T47D (cell line): ENCODE measurements around the gene DHODH.

Experiments
- DNase-seq, 2 experiments: peaks; one replicate each; pipeline versions ENCODE4 v3.0.0 to v3.0.0-alpha.2; 2011 to 2012; ENCODE audit warnings: low read depth in 1 of 2, low spot score in 1 of 2
- JUND ChIP-seq: IDR thresholded peaks from 2 replicates; pipeline ENCODE4 v1.6.1; 2012; ENCODE audit warnings: low read depth
- in situ Hi-C: cut with HindIII; loops from 2 replicates; pipeline ENCODE4 v1.10.0; 2016; ENCODE audit warnings: low sequenced_read_pairs, low pct_unique_long_range_greater_than_20kb

The DHODH gene

GRCh38 chr16:72022127-72022526 lies 13.6 kb downstream of the DHODH start:
- no peak for TF ChIP-seq JUND
- in situ Hi-C loops = no loop called here
- no peak for DNase-seq

- no peak for DNase-seq
- no peak for TF ChIP-seq JUND
- in situ Hi-C loops = no loop called here
These were observed 15.4 kb downstream of the DHODH start for GRCh38 chr16:72023962-72024361.

GRCh38 chr16:72024862-72025382 lies 16.4 kb downstream of the DHODH start:
- in situ Hi-C loops = no loop called here
- no peak for TF ChIP-seq JUND
- no peak for DNase-seq

GRCh38 chr16:72025404-72026114 lies 17.0 kb downstream of the DHODH start:
- no peak for TF ChIP-seq JUND
- DNase-seq = no peak
- in situ Hi-C loops = no loop called here

GRCh38 chr16:72027669-72028378 lies 19.3 kb downstream of the DHODH start:
- in situ Hi-C loops = no loop called here
- no peak for TF ChIP-seq JUND

GRCh38 chr16:72029567-72030271 lies 21.2 kb downstream of the DHODH start:
- in situ Hi-C loops = no loop called here
- DNase-seq = no peak
- TF ChIP-seq JUND = no peak

More at GRCh38 chr16:72027669-72028378, 19.3 kb downstream of the DHODH start:
- DNase-seq = no peak

GRCh38 chr16:72033437-72033836 lies 24.9 kb downstream of the DHODH start:
- TF ChIP-seq JUND = no peak
- no peak for DNase-seq
- in situ Hi-C loops = no loop called here

GRCh38 chr16:72036098-72036497 lies 27.6 kb downstream of the DHODH start:
- DNase-seq = no peak
- TF ChIP-seq JUND = no peak
- in situ Hi-C loops = no loop called here

GRCh38 chr16:72042157-72042660 lies 33.7 kb downstream of the DHODH start:
- in situ Hi-C loops = no loop called here
- TF ChIP-seq JUND = no peak
- DNase-seq = no peak

GRCh38 chr16:72043058-72043457 lies 34.5 kb downstream of the DHODH start:
- DNase-seq = no peak
- TF ChIP-seq JUND = no peak
- in situ Hi-C loops = no loop called here

- TF ChIP-seq JUND = no peak
- DNase-seq = no peak
- in situ Hi-C loops = no loop called here
These were observed 35.0 kb downstream of the DHODH start for GRCh38 chr16:72043539-72043938.

GRCh38 chr16:72044296-72044695 lies 35.8 kb downstream of the DHODH start:
- in situ Hi-C loops = no loop called here
- no peak for TF ChIP-seq JUND
- DNase-seq = no peak
